GM12864 (cell line): ENCODE data around the gene TRAPPC8.

Experiments
- DNase-seq: peaks from one replicate; pipeline ENCODE4 v3.0.0-alpha.2; 2011; ENCODE audit warnings: low read depth
- H3K4me3 ChIP-seq: 2 replicates; pipeline ENCODE4 v1.5.1; 2011; ENCODE audit warnings: mild to moderate bottlenecking, low read depth, low read length, control low read depth
- CTCF ChIP-seq: IDR thresholded peaks from 2 replicates; pipeline ENCODE4 v1.5.1; 2011; ENCODE audit warnings: low read depth, mild to moderate bottlenecking, moderate library complexity, low read length, control low read depth, inconsistent platforms; ENCODE audit errors: missing control alignments

The TRAPPC8 gene

DNA sequence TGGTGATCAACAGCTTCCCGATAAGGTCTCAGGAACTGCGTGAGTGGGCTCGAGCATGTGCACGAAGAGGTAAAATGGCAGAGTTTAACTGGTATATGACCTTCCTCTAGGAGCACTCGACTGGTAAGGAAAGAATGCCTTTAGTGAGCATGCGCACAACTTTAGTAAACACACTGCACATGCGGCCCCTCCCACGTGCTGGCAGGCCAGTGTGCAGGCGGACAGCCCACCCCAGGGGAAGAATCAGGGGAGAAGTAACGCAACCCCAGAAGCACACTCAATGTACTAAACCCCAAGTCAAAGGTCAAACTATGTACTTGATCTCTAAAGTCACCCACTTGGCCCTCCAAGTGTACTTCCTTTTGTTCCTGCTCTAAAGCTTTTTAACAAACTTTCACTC lies 153.5 kb downstream of the TRAPPC8 start:
- DNase-seq: no peak
- H3K4me3 ChIP-seq: no peak overlapping the region
- no peak for TF ChIP-seq CTCF

GRCh38 chr18:31783059-31783458 lies 159.9 kb downstream of the TRAPPC8 start:
- DNase-seq: no peak

More at GRCh38 chr18:31783059-31783458, 159.9 kb downstream of the TRAPPC8 start:
- no peak for TF ChIP-seq CTCF
- H3K4me3 ChIP-seq: no peak overlapping the region
